Heart right ventricle (tissue), 16 donors: ENCODE results near the gene SVEP1. TPM values are rescaled to one million over a fixed set of nuclear protein-coding genes. Genes with fewer than 3 reads are reported as not detected.
"Not testable (repeated sequence)": the region's sequence is repeated elsewhere in the genome, so short reads cannot be mapped to it uniquely, and the experiment has no call there.

Source experiments
- ATAC-seq, 8 donors: fragments of 200-7000 bp; cut with Tn5 transposase; one replicate each; pipeline ENCODE4 v1.9.1; 2020; ENCODE audit warnings: mild to moderate bottlenecking in 8 of 8, moderate library complexity in 8 of 8, moderate number of reproducible peaks in 1 of 8
- DNase-seq, 2 donors: peaks; one replicate each; pipeline ENCODE4 v3.0.0-alpha.2; 2020
- H3K27ac ChIP-seq, 10 donors: fragments of 200-600 bp; sonication (generic) in 2 of 10; one replicate each; pipeline versions ENCODE4 v1.5.0 to v1.8.0; 2020 to 2022; ENCODE audit warnings: mild to moderate bottlenecking in 3 of 10
- H3K27me3 ChIP-seq, 7 donors: fragments of 200-600 bp; one replicate each; pipeline ENCODE4 v1.8.0; 2021 to 2022; ENCODE audit warnings: mild to moderate bottlenecking in 2 of 7
- H3K36me3 ChIP-seq, 9 donors: fragments of 200-600 bp; sonication (generic) in 1 of 9; one replicate each; pipeline versions ENCODE4 v1.5.0 to v1.8.0; 2020 to 2022; ENCODE audit warnings: mild to moderate bottlenecking in 2 of 9
- H3K4me1 ChIP-seq, 9 donors: fragments of 200-600 bp; sonication (generic) in 1 of 9; one replicate each; pipeline versions ENCODE4 v1.5.0 to v1.8.0; 2020 to 2022; ENCODE audit warnings: mild to moderate bottlenecking in 4 of 9
- H3K4me3 ChIP-seq, 10 donors: fragments of 200-600 bp; sonication (generic) in 2 of 10; one replicate each; pipeline versions ENCODE4 v1.5.0 to v1.8.0; 2020 to 2022; ENCODE audit warnings: mild to moderate bottlenecking in 7 of 10, moderate library complexity in 2 of 10
- H3K9me3 ChIP-seq, 11 donors: fragments of 200-600 bp in 10 of 11; sonication (generic) in 2 of 11; one replicate each; pipeline versions ENCODE4 v1.5.0 to v1.8.0; 2013 to 2022; ENCODE audit warnings: mild to moderate bottlenecking in 2 of 11, control low read depth in 1 of 11, moderate library complexity in 1 of 11
- WGBS, 2 donors: extraction: QIAGEN DNeasy Blood & Tissue Kit; methylation state at CpG; one replicate each; pipeline ENCODE4 v1.1.7; 2013; ENCODE audit warnings: inconsistent platforms in 1 of 2; 5-methylcytosine and 5-hydroxymethylcytosine counted together
- intact Hi-C, 10 donors: fragments of 100-400 bp; cut with DNase I; formaldehyde crosslinking; loops; one replicate each; pipeline versions ENCODE4 v1.11.1 to v1.14.2; 2022
- polyA plus RNA-seq, 2 donors: library from polyadenylated mRNA; stranded (reverse); fragments of 200-250 nt; gene quantifications; one replicate each; pipeline ENCODE4 v1.2.3, GENCODE V29; 2013
- total RNA-seq, 10 donors: library from RNA; stranded (reverse); fragmentation: NEBNext Ultra II Directional in 3 of 10; extraction: Animal tissue kit (Norgen Biotek cat#: 25700) in 3 of 10; gene quantifications; one replicate each; pipeline versions ENCODE4 v1.2.1 to v1.2.4, GENCODE V29; 2021 to 2023
- TF ChIP-seq, protein P1 (sequence below), 9 donors: fragments of 200-600 bp; sonication (generic) in 2 of 9; IDR thresholded peaks; one replicate each; pipeline versions ENCODE4 v1.5.0 to v1.8.0; 2021 to 2022; ENCODE audit warnings: antibody characterized with exemption in 9 of 9, mild to moderate bottlenecking in 5 of 9, moderate library complexity in 1 of 9
- donor health status: Arrhythmogenic right ventricular cardiomyopathy.
- donor health status: ischemic (EF 13 %, LVEDD 7.1; RV severe dilation, severe dysfunction).
- donor health status: healthy with polysubstance abuse.
- donor health status: DM: no; HTN: yes; CAD: no.
- donor health status: DM: no; HTN: no; CAD: no.
- donor health status: ischemic (EF 25% LVEDD 6.9; RV normal size, moderate dysfunction).
- donor health status: ischemic (EF 25% LVEDD 5.7; RV mildly dilated, moderate dysfunction).
- donor health status: healthy.
- donor health status: DM: yes; HTN: yes; CAD: no.
- donor health status: Ischemic cardiomyopathy.
- donor health status: ischemic (EF 35%, LVEDD 5.7; RV mildly dilated, moderate dysfunction).
- donor health status: nonischemic (EF 11% LVEDD 7.7; RV severe dilation, severe dysfunction).
- donor health status: DM: yes; HTN: yes; CAD: no.
- donor health status: PGD.
- donor health status: ischemic (EF 29% LVEDD 5.4; RV normal size, mild dysfunction).
- donor health status: nonischemic (EF 23%, LVEDD 6.1; RV moderate dilation, normal function).

SVEP1 gene
- total and polyA plus RNA-seq, 12 donors = 0.66 to 16.4 (median 6.3) TPM

DNA sequence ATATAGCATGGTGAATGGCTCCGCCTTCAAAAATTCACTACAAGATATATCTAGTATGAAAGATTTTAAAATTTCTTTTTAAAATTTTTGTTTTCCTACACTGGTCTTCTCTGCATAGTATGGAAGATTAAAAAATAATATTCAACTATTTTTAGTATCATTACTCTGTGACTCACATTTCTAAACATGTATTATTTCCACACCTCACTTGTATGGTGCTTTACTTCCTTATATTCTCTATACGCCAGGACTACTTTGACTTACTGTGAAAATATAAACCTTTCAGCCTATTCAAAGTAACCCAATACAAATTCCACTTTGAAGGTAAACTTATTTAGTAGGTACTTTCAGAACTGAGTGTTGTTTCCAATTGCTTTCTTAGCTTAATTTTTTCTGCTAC lies 215.1 kb downstream of the SVEP1 start:
- Histone ChIP-seq H3K36me3 (peaks cover 0 to 10% (median 0%) of the 10 kb centered on the region in 9 donors), H3K27me3 (no peaks in the 10 kb centered on the region), H3K9me3 (peaks cover 0 to 10% (median 0%) of the 10 kb centered on the region in 11 donors), H3K27ac (no peak overlapping the region), H3K4me1 (no peaks in the 10 kb centered on the region), H3K4me3 (no peak overlapping the region)
- ATAC-seq = no peak
- no peak for DNase-seq
- TF ChIP-seq, protein P1, sequence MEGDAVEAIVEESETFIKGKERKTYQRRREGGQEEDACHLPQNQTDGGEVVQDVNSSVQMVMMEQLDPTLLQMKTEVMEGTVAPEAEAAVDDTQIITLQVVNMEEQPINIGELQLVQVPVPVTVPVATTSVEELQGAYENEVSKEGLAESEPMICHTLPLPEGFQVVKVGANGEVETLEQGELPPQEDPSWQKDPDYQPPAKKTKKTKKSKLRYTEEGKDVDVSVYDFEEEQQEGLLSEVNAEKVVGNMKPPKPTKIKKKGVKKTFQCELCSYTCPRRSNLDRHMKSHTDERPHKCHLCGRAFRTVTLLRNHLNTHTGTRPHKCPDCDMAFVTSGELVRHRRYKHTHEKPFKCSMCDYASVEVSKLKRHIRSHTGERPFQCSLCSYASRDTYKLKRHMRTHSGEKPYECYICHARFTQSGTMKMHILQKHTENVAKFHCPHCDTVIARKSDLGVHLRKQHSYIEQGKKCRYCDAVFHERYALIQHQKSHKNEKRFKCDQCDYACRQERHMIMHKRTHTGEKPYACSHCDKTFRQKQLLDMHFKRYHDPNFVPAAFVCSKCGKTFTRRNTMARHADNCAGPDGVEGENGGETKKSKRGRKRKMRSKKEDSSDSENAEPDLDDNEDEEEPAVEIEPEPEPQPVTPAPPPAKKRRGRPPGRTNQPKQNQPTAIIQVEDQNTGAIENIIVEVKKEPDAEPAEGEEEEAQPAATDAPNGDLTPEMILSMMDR (IDR thresholded peaks at IDR 0.05) = no peak
- WGBS, 2 donors = 88 to 89% methylated on average over 2 of the region's 2 CpGs
- intact Hi-C loops = no loop called here

DNA sequence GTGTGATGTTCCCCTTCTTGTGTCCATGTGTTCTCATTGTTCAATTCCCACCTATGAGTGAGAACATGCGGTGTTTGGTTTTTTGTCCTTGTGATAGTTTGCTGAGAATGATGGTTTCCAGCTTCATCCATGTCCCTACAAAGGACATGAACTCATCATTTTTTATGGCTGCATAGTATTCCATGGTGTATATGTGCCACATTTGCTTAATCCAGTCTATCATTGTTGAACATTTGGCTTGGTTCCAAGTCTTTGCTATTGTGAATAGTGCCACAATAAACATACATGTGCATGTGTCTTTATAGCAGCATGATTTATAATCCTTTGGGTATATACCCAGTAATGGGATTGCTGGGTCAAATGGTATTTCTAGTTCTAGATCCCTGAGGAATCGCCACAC lies 220.5 kb downstream of the SVEP1 start:
- no CpG with 5 or more reads among the region's 2 CpGs for WGBS, 2 donors
- intact Hi-C loops, H3K36me3 ChIP-seq, H3K4me1 ChIP-seq, H3K27ac ChIP-seq, DNase-seq, H3K27me3 ChIP-seq, ATAC-seq, H3K4me3 ChIP-seq: not testable (repeated sequence)
- H3K9me3 ChIP-seq = peaks cover 0 to 10% (median 0%) of the 10 kb centered on the region in 11 donors

DNA sequence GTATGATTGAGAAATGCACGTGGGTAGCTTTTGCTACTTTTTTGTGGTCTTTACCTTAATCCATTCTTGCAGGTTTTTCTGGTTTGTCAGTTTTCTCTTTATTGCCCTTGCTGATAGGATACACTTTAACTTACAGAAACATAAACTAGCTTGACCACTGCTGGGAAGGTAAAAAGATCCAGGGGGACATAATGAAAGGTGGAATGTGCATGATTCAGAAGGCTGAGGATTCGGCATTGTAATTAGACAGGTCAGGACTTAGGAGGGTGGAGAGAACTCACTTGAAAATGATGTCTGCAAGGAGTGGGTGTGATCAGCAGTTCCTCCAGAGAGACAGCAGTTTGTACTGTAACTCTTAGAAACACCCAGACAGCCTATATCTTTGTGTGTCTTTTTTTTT lies 222.0 kb downstream of the SVEP1 start:
- no peak overlapping the region for H3K4me3 ChIP-seq
- H3K4me1 ChIP-seq = no peaks in the 10 kb centered on the region
- no peaks in the 10 kb centered on the region for H3K36me3 ChIP-seq
- WGBS, 2 donors = 79 to 85% methylated on average over 2 of the region's 2 CpGs
- DNase-seq (no peak), ATAC-seq (no peak)
- peaks cover 0 to 10% (median 0%) of the 10 kb centered on the region in 11 donors for H3K9me3 ChIP-seq
- intact Hi-C loops = no loop called here
- no peak overlapping the region for H3K27ac ChIP-seq
- no peaks in the 10 kb centered on the region for H3K27me3 ChIP-seq
- TF ChIP-seq, protein P1 (IDR thresholded peaks at IDR 0.05) = no peak

DNA sequence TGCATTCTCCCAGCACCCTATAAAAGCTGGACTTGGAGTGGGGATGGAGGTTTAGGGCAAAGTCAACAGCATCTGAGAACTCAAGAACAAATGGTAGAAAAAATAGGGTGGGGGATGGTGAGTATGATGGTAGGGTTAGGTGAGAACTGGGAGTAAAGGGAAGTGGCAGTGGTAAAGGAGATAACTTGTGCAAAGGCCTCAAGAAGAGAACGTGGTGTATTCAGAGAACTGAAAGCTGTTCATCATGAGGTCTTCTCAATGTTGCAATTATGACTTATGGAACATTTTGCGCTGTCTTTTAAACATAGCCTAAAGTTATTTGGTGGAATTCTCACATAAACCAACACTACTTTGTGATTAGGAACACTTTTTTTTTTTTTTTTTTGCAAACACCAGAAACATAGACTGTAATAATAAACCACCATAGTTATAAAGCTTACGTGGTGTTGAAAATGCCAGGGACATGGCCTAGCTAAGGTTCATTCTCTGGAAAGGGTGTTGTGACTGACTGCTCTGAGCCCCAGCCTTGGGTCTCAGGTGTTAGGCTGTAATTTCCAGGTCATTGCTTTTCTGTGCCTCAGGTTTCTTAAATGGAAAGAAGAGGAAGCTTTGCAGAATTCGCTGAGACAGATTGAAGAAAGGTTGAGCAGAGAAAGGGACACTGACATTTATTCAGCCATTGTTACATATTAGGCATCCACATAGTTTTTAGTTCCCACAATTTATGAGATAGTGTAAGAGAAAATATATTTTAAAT lies 222.7 kb downstream of the SVEP1 start:
- Histone ChIP-seq H3K27ac (no peak overlapping the region), H3K9me3 (peaks cover 0 to 10% (median 0%) of the 10 kb centered on the region in 11 donors), H3K4me1 (no peaks in the 10 kb centered on the region), H3K4me3 (no peak overlapping the region), H3K27me3 (no peaks in the 10 kb centered on the region), H3K36me3 (no peaks in the 10 kb centered on the region)
- TF ChIP-seq, protein P1 (IDR thresholded peaks at IDR 0.05) = no peak
- no peak for DNase-seq
- intact Hi-C loops = no loop called here
- 82 to 85% methylated on average over 4 of the region's 4 CpGs for WGBS, 2 donors
- ATAC-seq = no peak

DNA sequence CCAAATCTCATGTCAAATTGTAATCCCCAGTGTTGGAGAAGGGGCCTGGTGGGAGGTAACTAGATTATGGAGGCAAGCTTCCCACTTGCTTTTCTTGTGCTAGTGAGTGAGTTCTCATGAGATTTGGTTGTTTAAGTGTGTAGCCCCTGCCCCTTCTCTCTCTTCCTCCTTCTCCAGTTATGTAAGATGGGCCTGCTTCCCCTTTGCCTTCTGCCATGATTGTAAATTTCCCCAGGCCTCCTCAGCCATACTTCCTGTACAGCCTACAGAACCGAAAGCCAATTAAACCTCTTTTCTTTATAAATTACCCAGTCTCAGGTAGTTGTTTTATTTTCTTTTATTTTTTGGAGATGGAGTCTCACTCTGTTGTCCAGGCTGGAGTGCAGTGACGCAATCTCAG lies 223.6 kb downstream of the SVEP1 start:
- Histone ChIP-seq H3K27me3 (no peaks in the 10 kb centered on the region), H3K36me3 (no peaks in the 10 kb centered on the region), H3K4me3 (no peak overlapping the region), H3K27ac (no peak overlapping the region), H3K4me1 (peaks cover 0 to 6% (median 0%) of the 10 kb centered on the region in 9 donors), H3K9me3 (peaks cover 0 to 10% (median 0%) of the 10 kb centered on the region in 11 donors)
- TF ChIP-seq, protein P1 (IDR thresholded peaks at IDR 0.05) = no peak
- DNase-seq = no peak
- 95 to 96% methylated on average over 2 of the region's 2 CpGs for WGBS, 2 donors
- ATAC-seq = no peak
- intact Hi-C loops = no loop called here
